ENCODE data around the gene HSD3B7. TPM values are rescaled to one million over a fixed set of nuclear protein-coding genes. Genes with fewer than 3 reads are reported as not detected.

Gene HSD3B7
- total RNA-seq, 2 experiments from 2014 or later = 2.4 to 3.3 TPM

DNA sequence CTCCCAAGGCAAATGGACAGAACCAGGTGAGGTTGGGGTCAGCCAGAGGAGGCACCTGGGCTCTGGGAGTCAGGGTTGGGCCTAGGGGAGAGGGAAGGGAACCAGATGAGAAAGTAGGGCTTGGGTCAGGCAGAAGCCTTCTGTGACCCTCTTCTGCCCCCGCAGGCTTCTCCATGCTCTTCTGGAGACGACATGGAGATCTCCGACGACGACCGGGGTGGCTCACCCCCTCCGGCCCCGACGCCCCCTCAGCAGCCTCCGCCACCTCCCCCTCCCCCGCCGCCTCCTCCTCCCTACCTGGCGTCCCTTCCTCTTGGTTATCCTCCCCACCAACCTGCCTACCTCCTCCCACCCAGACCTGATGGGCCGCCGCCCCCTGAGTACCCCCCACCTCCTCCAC, 19.6 kb upstream of the HSD3B7 start:
- H3K4me2 ChIP-seq (ENCODE audit: low read length) = no peak overlapping the region
- H3K27ac ChIP-seq (ENCODE audit: low read depth, low read length, poor library complexity, severe bottlenecking) = no peak overlapping the region
- H3K9me2 ChIP-seq (ENCODE audit: insufficient read depth, low read length) = no peaks in the 10 kb centered on the region
- ChIA-PET POLR2A (no interaction called here), CTCF (ENCODE audit: unreplicated experiment) (no interaction called here)
- H2AFZ ChIP-seq (ENCODE audit: low read length) = no peak overlapping the region
- peaks cover 1% of the 10 kb centered on the region; the same call in 1 of the 2 replicates for H3K79me2 ChIP-seq (ENCODE audit: insufficient read depth, low read depth, low read length)
- BruUV-seq (replicated peaks) = no TSS peak
- no peaks in the 10 kb centered on the region for H3K4me1 ChIP-seq (ENCODE audit: insufficient read depth, low read length, poor library complexity, severe bottlenecking)
- H3K9me3 ChIP-seq (ENCODE audit: low read length) = no peaks in the 10 kb centered on the region
- no peak overlapping the region for H3K4me3 ChIP-seq (ENCODE audit: low read depth, low read length, poor library complexity, severe bottlenecking)
- intact Hi-C loops (cut with micrococcal nuclease; ENCODE audit: unreplicated experiment) = no loop called here
- H3K36me3 ChIP-seq (ENCODE audit: insufficient read depth, low read length) = peaks cover 93% of the 10 kb centered on the region
- no peak for DNase-seq (ENCODE audit: low spot score)
- TF ChIP-seq EZH2phosphoT487 (IDR thresholded peaks at IDR 0.05; ENCODE audit: borderline replicate concordance, low read depth, low read length) = no peak
- H4K20me1 ChIP-seq (ENCODE audit: insufficient read depth, low read length) = no peaks in the 10 kb centered on the region; the same call in 1 of the 2 replicates

GRCh38 chr16:30966033-30966619, 18.9 kb upstream of the HSD3B7 start:
- TF ChIP-seq EZH2phosphoT487 (IDR thresholded peaks at IDR 0.05; ENCODE audit: borderline replicate concordance, low read depth, low read length) (no peak), CTCF (conservative IDR thresholded peaks at IDR 0.05; ENCODE audit: low read length) (no peak)
- intact Hi-C loops (cut with micrococcal nuclease; ENCODE audit: unreplicated experiment) = no loop called here
- H4K20me1 ChIP-seq (ENCODE audit: insufficient read depth, low read length) = no peaks in the 10 kb centered on the region; the same call in 1 of the 2 replicates
- H3K27ac ChIP-seq (ENCODE audit: low read depth, low read length, poor library complexity, severe bottlenecking) = no peak overlapping the region
- H3K9me3 ChIP-seq (ENCODE audit: low read length) = no peaks in the 10 kb centered on the region
- H2AFZ ChIP-seq (ENCODE audit: low read length) = no peak overlapping the region
- H3K9me2 ChIP-seq (ENCODE audit: insufficient read depth, low read length) = no peaks in the 10 kb centered on the region
- no peak for DNase-seq (ENCODE audit: low spot score)
- BruUV-seq (replicated peaks) = no TSS peak
- no peaks in the 10 kb centered on the region for H3K4me1 ChIP-seq (ENCODE audit: insufficient read depth, low read length, poor library complexity, severe bottlenecking)
- H3K36me3 ChIP-seq (ENCODE audit: insufficient read depth, low read length) = peaks cover 93% of the 10 kb centered on the region
- H3K4me2 ChIP-seq (ENCODE audit: low read length) = no peak overlapping the region
- ChIA-PET CTCF (ENCODE audit: unreplicated experiment) (no interaction called here), POLR2A (no interaction called here)
- H3K4me3 ChIP-seq (ENCODE audit: low read depth, low read length, poor library complexity, severe bottlenecking) = no peak overlapping the region
- H3K79me2 ChIP-seq (ENCODE audit: insufficient read depth, low read depth, low read length) = no peaks in the 10 kb centered on the region

DNA sequence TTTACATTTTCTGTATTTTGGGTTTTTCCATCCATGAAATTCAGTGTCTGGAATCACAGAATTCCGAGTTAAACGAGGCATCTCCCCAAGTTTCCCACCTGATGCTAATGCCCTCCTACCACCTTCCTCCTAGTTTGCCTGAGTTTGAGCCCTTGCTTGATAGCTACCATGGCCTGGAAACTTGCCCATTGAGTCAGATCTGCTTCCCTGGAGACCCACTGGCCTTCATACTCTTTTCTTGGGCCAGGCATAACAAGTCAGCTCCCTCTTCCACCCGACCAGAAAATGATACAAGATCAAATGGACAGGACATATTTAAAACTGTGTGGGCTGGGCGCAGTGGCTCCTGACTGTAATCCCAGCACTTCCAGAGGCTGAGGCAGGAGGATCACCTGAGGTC, 17.2 kb upstream of the HSD3B7 start:
- ChIA-PET POLR2A (no interaction called here), CTCF (ENCODE audit: unreplicated experiment) (no interaction called here)
- Histone ChIP-seq H3K79me2 (ENCODE audit: insufficient read depth, low read depth, low read length) (no peaks in the 10 kb centered on the region), H4K20me1 (ENCODE audit: insufficient read depth, low read length) (no peaks in the 10 kb centered on the region; the same call in 1 of the 2 replicates), H2AFZ (ENCODE audit: low read length) (no peak overlapping the region), H3K9me2 (ENCODE audit: insufficient read depth, low read length) (no peaks in the 10 kb centered on the region), H3K4me3 (ENCODE audit: low read depth, low read length, poor library complexity, severe bottlenecking) (no peak overlapping the region), H3K27ac (ENCODE audit: low read depth, low read length, poor library complexity, severe bottlenecking) (no peak overlapping the region), H3K9me3 (ENCODE audit: low read length) (no peaks in the 10 kb centered on the region), H3K36me3 (ENCODE audit: insufficient read depth, low read length) (peaks cover 93% of the 10 kb centered on the region), H3K4me2 (ENCODE audit: low read length) (no peak overlapping the region), H3K4me1 (ENCODE audit: insufficient read depth, low read length, poor library complexity, severe bottlenecking) (no peaks in the 10 kb centered on the region)
- no peak for DNase-seq (ENCODE audit: low spot score)
- intact Hi-C loops (cut with micrococcal nuclease; ENCODE audit: unreplicated experiment) = no loop called here
- no TSS peak for BruUV-seq (replicated peaks)
- TF ChIP-seq CTCF (conservative IDR thresholded peaks at IDR 0.05; ENCODE audit: low read length) = no peak
- TF ChIP-seq EZH2phosphoT487 (IDR thresholded peaks at IDR 0.05; ENCODE audit: borderline replicate concordance, low read depth, low read length) = no peak

Measured in OCI-LY7 (cell line).